Mesendoderm (in vitro differentiated cells): ENCODE measurements around the gene TOR3A.

Source experiments
- DNase-seq: peaks from one replicate; pipeline ENCODE4 v3.0.0; 2013
- H2AK5ac ChIP-seq: 2 replicates; pipeline ENCODE4 v1.6.1; 2013; ENCODE audit warnings: low read length, inconsistent platforms
- H2BK120ac ChIP-seq: 2 replicates; pipeline ENCODE4 v1.6.1; 2013; ENCODE audit warnings: low read depth, mild to moderate bottlenecking, low read length, moderate library complexity, mixed read lengths
- H2BK15ac ChIP-seq: replicated peaks from 2 replicates; pipeline ENCODE4 v1.6.1; 2013; ENCODE audit warnings: low read depth, mild to moderate bottlenecking, moderate library complexity
- H2BK5ac ChIP-seq: 2 replicates; pipeline ENCODE4 v1.6.1; 2013; ENCODE audit warnings: low read length, inconsistent platforms
- H3K18ac ChIP-seq: 2 replicates; pipeline ENCODE4 v1.6.1; 2013; ENCODE audit warnings: mild to moderate bottlenecking, low read length, mixed read lengths
- H3K23ac ChIP-seq: one replicate; pipeline ENCODE4 v1.6.1; 2013; ENCODE audit warnings: low read length
- H3K27ac ChIP-seq: 2 replicates; pipeline ENCODE4 v1.5.1; 2013; ENCODE audit warnings: low read depth, mild to moderate bottlenecking, inconsistent platforms, low read length, moderate library complexity
- H3K27me3 ChIP-seq: 2 replicates; pipeline ENCODE4 v1.6.1; 2013; ENCODE audit warnings: low read length, control low read depth, mild to moderate bottlenecking, inconsistent platforms; ENCODE audit not compliant: insufficient read depth, poor library complexity
- H3K36me3 ChIP-seq: 2 replicates; pipeline ENCODE4 v1.6.1; 2013; ENCODE audit warnings: low read length, inconsistent platforms; ENCODE audit not compliant: control insufficient read depth, insufficient read depth
- H3K4ac ChIP-seq: one replicate; pipeline ENCODE4 v1.6.1; 2013; ENCODE audit warnings: low read depth, mild to moderate bottlenecking, low read length, moderate library complexity
- H3K4me1 ChIP-seq: 2 replicates; pipeline ENCODE4 v1.6.1; 2013; ENCODE audit warnings: low read depth, low read length, inconsistent platforms; ENCODE audit not compliant: control insufficient read depth
- H3K4me2 ChIP-seq: 2 replicates; pipeline ENCODE4 v1.6.1; 2013; ENCODE audit warnings: low read length
- H3K4me3 ChIP-seq: 2 replicates; pipeline ENCODE4 v1.5.1; 2013; ENCODE audit warnings: mild to moderate bottlenecking, low read length
- H3K56ac ChIP-seq: one replicate; pipeline ENCODE4 v1.6.1; 2013; ENCODE audit warnings: low read length
- H3K79me1 ChIP-seq: 2 replicates; pipeline ENCODE4 v1.6.1; 2013; ENCODE audit warnings: low read length, inconsistent platforms
- H3K79me2 ChIP-seq: 2 replicates; pipeline ENCODE4 v1.6.1; 2013; ENCODE audit warnings: mild to moderate bottlenecking, low read length; ENCODE audit not compliant: control insufficient read depth, insufficient read depth
- H3K9ac ChIP-seq: 2 replicates; pipeline ENCODE4 v1.6.1; 2013; ENCODE audit warnings: low read length, inconsistent platforms
- H4K5ac ChIP-seq: one replicate; pipeline ENCODE4 v1.6.1; 2013; ENCODE audit warnings: low read length
- H4K8ac ChIP-seq: one replicate; pipeline ENCODE4 v1.6.1; 2013; ENCODE audit warnings: low read depth, mild to moderate bottlenecking, control low read depth, low read length, moderate library complexity
- WGBS: extraction: QIAGEN DNeasy Blood & Tissue Kit; methylation state at CpG from one replicate; pipeline ENCODE4 v1.1.7; 2013; ENCODE audit warnings: low lambda C conversion rate, missing lambda C conversion rate; ENCODE audit not compliant: insufficient coverage; ENCODE audit errors: extremely low coverage; 5-methylcytosine and 5-hydroxymethylcytosine counted together

TOR3A gene

DNA sequence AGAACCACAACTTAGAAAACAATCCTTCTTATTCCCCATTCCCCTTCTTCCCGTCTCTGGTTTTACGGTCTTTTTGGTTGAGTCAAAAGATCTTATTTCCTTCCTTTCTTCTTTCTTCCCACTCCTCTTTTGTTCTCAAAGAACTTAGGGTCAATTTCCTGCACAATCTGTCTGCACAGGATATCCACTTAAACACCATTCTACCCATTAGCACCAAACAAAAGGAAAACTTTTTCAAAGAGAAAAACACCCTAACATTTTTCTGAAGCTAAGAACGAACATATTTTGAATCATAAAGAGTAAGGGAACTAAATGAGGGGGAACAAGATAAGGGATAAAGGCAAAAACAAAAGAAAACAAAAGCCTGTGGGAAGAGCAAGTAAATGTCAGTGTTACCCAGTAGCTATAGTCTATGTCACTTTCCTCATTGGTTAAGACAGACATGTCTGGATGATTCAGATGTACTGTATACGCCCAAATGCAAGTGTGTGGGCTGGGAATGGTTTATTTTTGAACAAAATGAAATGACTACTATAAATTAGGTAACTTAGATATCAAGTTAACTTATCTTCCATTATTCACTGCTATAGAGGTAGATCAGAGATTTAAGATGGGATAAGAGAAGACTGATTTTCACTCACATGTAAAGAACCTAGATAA, 59.9 kb downstream of the TOR3A start:
- Histone ChIP-seq H2BK15ac (no peak overlapping the region), H2AK5ac (no peak overlapping the region), H3K79me2 (peaks cover 2% of the 10 kb centered on the region), H3K4me2 (no peak overlapping the region), H2BK5ac (no peak overlapping the region), H3K9ac (no peak overlapping the region), H3K23ac (no peak overlapping the region), H3K4me1 (no peaks in the 10 kb centered on the region), H3K27ac (no peak overlapping the region), H4K5ac (no peak overlapping the region), H3K79me1 (peaks cover 7% of the 10 kb centered on the region), H3K18ac (no peak overlapping the region), H3K4ac (no peak overlapping the region), H2BK120ac (no peak overlapping the region), H3K36me3 (no peaks in the 10 kb centered on the region), H4K8ac (no peak overlapping the region), H3K27me3 (no peaks in the 10 kb centered on the region), H3K4me3 (no peak overlapping the region), H3K56ac (no peak overlapping the region)
- DNase-seq = no peak
- no CpG with 5 or more reads among the region's 4 CpGs for WGBS

DNA sequence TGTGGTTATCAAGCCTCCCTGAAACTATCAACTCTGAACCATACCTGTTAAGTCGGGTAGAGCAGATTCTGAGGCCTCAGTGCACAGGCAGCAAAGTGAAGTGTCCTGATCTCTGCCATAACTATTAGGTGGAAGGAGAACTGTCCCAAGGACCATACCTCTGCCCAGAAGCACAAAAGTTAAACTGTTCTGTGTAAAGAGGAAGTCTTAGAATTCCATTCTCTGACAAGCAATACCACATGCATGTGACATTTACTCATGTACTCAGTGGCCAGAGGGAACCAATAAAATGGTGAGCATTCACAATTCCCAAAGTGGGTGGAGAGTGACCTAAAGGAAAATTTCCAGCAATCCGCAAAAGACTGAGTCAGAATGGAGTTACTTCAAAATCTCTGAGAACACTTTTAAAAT, 61.0 kb downstream of the TOR3A start:
- Histone ChIP-seq H2BK120ac (no peak overlapping the region), H3K18ac (no peak overlapping the region), H3K27me3 (no peaks in the 10 kb centered on the region), H3K27ac (no peak overlapping the region), H3K79me1 (peaks cover 4% of the 10 kb centered on the region), H2BK5ac (no peak overlapping the region), H3K4ac (no peak overlapping the region), H3K56ac (no peak overlapping the region), H3K36me3 (no peaks in the 10 kb centered on the region), H2BK15ac (no peak overlapping the region), H3K23ac (no peak overlapping the region), H3K9ac (no peak overlapping the region), H3K4me1 (no peaks in the 10 kb centered on the region), H3K4me2 (no peak overlapping the region), H4K5ac (no peak overlapping the region), H4K8ac (no peak overlapping the region), H3K4me3 (no peak overlapping the region), H3K79me2 (no peaks in the 10 kb centered on the region), H2AK5ac (no peak overlapping the region)
- no CpG with 5 or more reads among the region's 2 CpGs for whole genome bisulfite sequencing
- DNase-seq = peak; percentile 67

- Histone ChIP-seq H3K9ac (no peak overlapping the region), H3K4me2 (no peak overlapping the region), H4K8ac (no peak overlapping the region), H2BK15ac (no peak overlapping the region), H3K18ac (no peak overlapping the region), H3K27ac (no peak overlapping the region), H3K79me1 (peaks cover 4% of the 10 kb centered on the region), H3K4me1 (no peaks in the 10 kb centered on the region), H3K56ac (no peak overlapping the region), H3K23ac (no peak overlapping the region), H3K36me3 (no peaks in the 10 kb centered on the region), H3K4me3 (no peak overlapping the region), H2BK5ac (no peak overlapping the region), H3K27me3 (no peaks in the 10 kb centered on the region), H4K5ac (no peak overlapping the region), H2BK120ac (no peak overlapping the region), H3K79me2 (no peaks in the 10 kb centered on the region), H3K4ac (no peak overlapping the region), H2AK5ac (no peak overlapping the region)
- DNase-seq = no peak
- WGBS = no CpG with 5 or more reads among the region's 3 CpGs
Observed at GRCh38 chr1:179143322-179143721, 61.5 kb downstream of the TOR3A start.

DNA sequence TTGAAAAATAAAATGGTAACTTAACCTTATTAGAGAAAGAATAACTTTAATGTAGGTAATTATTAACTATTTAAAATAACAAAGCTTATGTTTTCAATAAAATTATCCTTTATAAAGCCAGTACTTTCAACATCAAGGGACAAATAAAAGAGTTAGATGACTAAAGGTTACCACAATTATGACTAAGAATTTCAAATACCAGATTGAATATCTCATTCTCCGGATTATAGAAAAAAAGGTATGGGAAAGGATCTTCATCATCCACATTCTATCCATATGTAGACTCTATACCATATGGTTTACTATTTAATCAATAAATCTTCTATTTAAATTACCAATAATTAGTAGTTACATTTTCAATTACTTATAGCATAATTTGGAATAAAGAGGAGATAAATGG, 62.8 kb downstream of the TOR3A start:
- Histone ChIP-seq H2BK120ac (no peak overlapping the region), H3K9ac (no peak overlapping the region), H2BK15ac (no peak overlapping the region), H4K5ac (no peak overlapping the region), H3K36me3 (no peaks in the 10 kb centered on the region), H3K4me1 (no peaks in the 10 kb centered on the region), H3K4ac (no peak overlapping the region), H2AK5ac (no peak overlapping the region), H3K18ac (no peak overlapping the region), H3K27me3 (no peaks in the 10 kb centered on the region), H3K4me3 (no peak overlapping the region), H3K4me2 (no peak overlapping the region), H4K8ac (no peak overlapping the region), H2BK5ac (no peak overlapping the region), H3K79me2 (no peaks in the 10 kb centered on the region), H3K79me1 (peaks cover 4% of the 10 kb centered on the region), H3K27ac (no peak overlapping the region), H3K56ac (no peak overlapping the region), H3K23ac (no peak overlapping the region)
- WGBS = no CpG with 5 or more reads among the region's 1 CpG
- DNase-seq = no peak

- H3K23ac ChIP-seq = no peak overlapping the region
- H3K9ac ChIP-seq = no peak overlapping the region
- no peak overlapping the region for H4K8ac ChIP-seq
- no peaks in the 10 kb centered on the region for H3K27me3 ChIP-seq
- no peaks in the 10 kb centered on the region for H3K79me2 ChIP-seq
- no CpG with 5 or more reads among the region's 3 CpGs for WGBS
- H3K4me3 ChIP-seq = no peak overlapping the region
- H3K36me3 ChIP-seq = no peaks in the 10 kb centered on the region
- H2BK120ac ChIP-seq = no peak overlapping the region
- H2BK15ac ChIP-seq = no peak overlapping the region
- no peak overlapping the region for H4K5ac ChIP-seq
- no peak for DNase-seq
- no peak overlapping the region for H3K27ac ChIP-seq
- H3K56ac ChIP-seq = no peak overlapping the region
- H2BK5ac ChIP-seq = no peak overlapping the region
- H3K4me2 ChIP-seq = no peak overlapping the region
- no peak overlapping the region for H3K4ac ChIP-seq
- no peaks in the 10 kb centered on the region for H3K4me1 ChIP-seq
- H3K18ac ChIP-seq = no peak overlapping the region
- H2AK5ac ChIP-seq = no peak overlapping the region
- peaks cover 3% of the 10 kb centered on the region for H3K79me1 ChIP-seq
Observed at GRCh38 chr1:179145521-179145920, 63.7 kb downstream of the TOR3A start.
